HUES64 (cell line): ENCODE results near the gene SLC10A3.

ENCODE experiments used
- H3K27ac ChIP-seq: 2 replicates; pipeline ENCODE4 v1.7.0; 2013; ENCODE audit warnings: low read depth, low read length, inconsistent platforms
- H3K27me3 ChIP-seq: 2 replicates; pipeline ENCODE4 v1.6.1; 2013; ENCODE audit warnings: mild to moderate bottlenecking, low read length; ENCODE audit not compliant: insufficient read depth
- H3K36me3 ChIP-seq: 2 replicates; pipeline ENCODE4 v1.6.1; 2013; ENCODE audit warnings: mild to moderate bottlenecking, low read length; ENCODE audit not compliant: insufficient read depth
- H3K4me1 ChIP-seq: 2 replicates; pipeline ENCODE4 v1.6.1; 2013; ENCODE audit warnings: mild to moderate bottlenecking, low read length, moderate library complexity; ENCODE audit not compliant: insufficient read depth
- H3K4me3 ChIP-seq: 2 replicates; pipeline ENCODE4 v1.5.1; 2013; ENCODE audit warnings: mild to moderate bottlenecking, low read length, moderate library complexity
- H3K9ac ChIP-seq: 2 replicates; pipeline ENCODE4 v1.6.1; 2013; ENCODE audit warnings: mild to moderate bottlenecking, low read depth, low read length
- H3K9me3 ChIP-seq: 2 replicates; pipeline ENCODE4 v1.6.1; 2013; ENCODE audit warnings: low read depth, low read length; ENCODE audit not compliant: insufficient read depth
- WGBS: fragments of 150-250, 120-280 bp; methylation state at CpG from one replicate; pipeline ENCODE4 v1.1.7; 2013; ENCODE audit warnings: missing lambda C conversion rate; 5-methylcytosine and 5-hydroxymethylcytosine counted together

SLC10A3 gene

GRCh38 chrX:154519389-154519788 is 29.0 kb upstream of the SLC10A3 start:
- H3K4me1 ChIP-seq = no peaks in the 10 kb centered on the region
- WGBS = 92% methylated on average over 8 of the region's 8 CpGs
- H3K36me3 ChIP-seq = no peaks in the 10 kb centered on the region
- H3K27ac ChIP-seq = no peak overlapping the region
- H3K4me3 ChIP-seq = no peak overlapping the region
- no peaks in the 10 kb centered on the region for H3K9me3 ChIP-seq
- peaks cover 2% of the 10 kb centered on the region for H3K27me3 ChIP-seq
- H3K9ac ChIP-seq = no peak overlapping the region

GRCh38 chrX:154517101-154517781 is 26.8 kb upstream of the SLC10A3 start:
- Histone ChIP-seq H3K4me3 (peak overlapping the region; percentile 67), H3K36me3 (no peaks in the 10 kb centered on the region), H3K9me3 (no peaks in the 10 kb centered on the region), H3K4me1 (no peaks in the 10 kb centered on the region), H3K9ac (peak overlapping the region; percentile 44; the same call in 1 of the 2 replicates), H3K27me3 (peaks cover under 1% of the 10 kb centered on the region), H3K27ac (peak overlapping the region; percentile 99; the same call in 1 of the 2 replicates)
- 2% methylated on average over 24 of the region's 25 CpGs for WGBS

- Histone ChIP-seq H3K27me3 (no peaks in the 10 kb centered on the region; the same call in 1 of the 2 replicates), H3K4me3 (peak overlapping the region; percentile 67), H3K4me1 (no peaks in the 10 kb centered on the region), H3K9ac (peak overlapping the region; percentile 74), H3K9me3 (no peaks in the 10 kb centered on the region), H3K27ac (peak overlapping the region; percentile 99; the same call in 1 of the 2 replicates), H3K36me3 (no peaks in the 10 kb centered on the region)
- under 1% methylated on average over 18 of the region's 19 CpGs for WGBS
Measured at GRCh38 chrX:154516656-154517100, 26.2 kb upstream of the SLC10A3 start.

DNA sequence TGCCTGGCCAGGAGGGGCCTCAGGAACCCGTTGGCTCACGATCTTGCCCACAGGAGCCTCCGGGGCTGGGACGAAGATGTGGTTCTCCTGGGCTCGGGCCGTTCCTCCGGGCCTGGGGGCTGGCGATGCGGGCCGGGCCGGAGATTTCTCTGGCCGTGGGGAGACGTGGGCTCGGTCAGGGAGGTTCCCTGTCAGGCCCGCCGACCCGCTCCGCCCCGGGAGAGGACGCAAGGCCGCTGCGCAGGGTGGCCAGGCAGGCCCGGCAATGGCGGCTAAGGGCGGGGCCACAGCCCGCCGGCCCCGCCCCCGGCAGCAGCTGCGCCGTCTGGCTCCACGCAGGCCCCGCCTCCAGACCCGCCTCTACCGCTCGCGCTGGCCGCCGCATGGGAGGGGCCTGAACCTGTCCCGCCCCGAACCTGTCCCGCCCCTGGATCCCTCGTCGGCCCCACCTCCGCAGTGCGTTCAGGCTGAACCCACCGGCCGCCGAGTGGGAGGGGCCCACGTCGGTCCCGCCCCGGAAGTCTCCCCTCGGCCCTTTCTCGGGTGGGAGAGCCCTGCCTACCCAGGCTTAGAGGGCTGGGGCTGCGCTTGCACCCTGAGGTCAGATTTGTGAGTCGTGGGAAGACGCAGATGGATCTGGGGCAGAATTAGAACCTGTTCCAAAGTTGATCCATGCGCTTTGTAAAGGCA is 25.7 kb upstream of the SLC10A3 start, which contains the start of gene FAM3A:
TSS of gene FAM3A (minus strand) at position 267 of the 690 bp plus-strand sequence. CDS start 460 bp downstream, outside the sequence.
- Histone ChIP-seq H3K4me3 (peak within 1 kb of the TSS; percentile 76), H3K36me3 (no peaks in the 10 kb centered on the region), H3K27me3 (no peaks in the 10 kb centered on the region; the same call in 1 of the 2 replicates), H3K9ac (peak within 1 kb of the TSS; percentile 74), H3K27ac (peak within 1 kb of the TSS; percentile 99; the same call in 1 of the 2 replicates), H3K4me1 (no peaks in the 10 kb centered on the region), H3K9me3 (no peaks in the 10 kb centered on the region)
- under 1% methylated on average over 59 of the region's 59 CpGs for WGBS

DNA sequence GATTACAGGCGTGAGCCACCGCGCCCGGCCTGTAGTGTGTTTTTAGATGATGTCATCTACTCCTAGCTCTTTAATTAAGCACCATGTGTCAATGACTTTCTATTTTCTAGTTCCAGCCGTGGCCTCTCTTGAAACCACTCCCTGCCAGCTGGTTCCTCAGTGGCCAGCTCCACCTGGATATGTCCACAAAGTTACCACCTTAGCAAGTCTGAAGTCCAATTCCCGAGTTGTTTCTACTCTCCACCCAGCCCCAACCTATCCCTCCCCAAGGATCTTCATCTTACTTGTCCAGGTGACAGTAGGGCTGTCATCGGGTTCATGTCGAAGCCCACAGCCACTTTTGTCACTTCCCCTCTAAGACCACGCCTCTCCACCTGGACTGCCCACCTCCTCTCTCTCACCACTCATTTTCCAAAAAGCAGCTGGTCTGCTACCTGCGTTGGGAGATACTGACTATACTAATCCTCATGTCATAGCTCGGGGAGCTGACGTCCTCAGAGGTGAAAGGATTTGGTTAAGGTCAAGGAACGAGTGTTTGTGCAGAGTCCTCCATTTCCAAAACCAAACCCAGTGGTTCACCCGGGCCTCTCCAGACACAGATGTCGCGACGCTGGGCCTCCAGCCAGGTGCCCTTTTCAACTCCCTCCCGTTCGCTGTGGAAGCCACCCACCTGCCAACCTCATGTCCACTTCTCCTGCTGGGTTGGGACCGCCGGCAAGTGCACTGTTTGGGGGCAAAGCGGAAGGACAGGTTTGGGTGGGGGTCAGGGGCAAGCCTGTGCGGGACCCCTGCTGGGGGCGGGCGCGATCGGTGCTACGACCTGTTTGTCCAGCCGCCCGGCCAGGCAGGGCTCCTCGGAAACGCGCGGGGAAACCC is 24.9 kb upstream of the SLC10A3 start:
- Histone ChIP-seq H3K4me3 (peak overlapping the region; percentile 76), H3K36me3 (no peaks in the 10 kb centered on the region), H3K9me3 (no peaks in the 10 kb centered on the region), H3K27ac (peak overlapping the region; percentile 52; the same call in 1 of the 2 replicates), H3K4me1 (no peaks in the 10 kb centered on the region), H3K27me3 (no peaks in the 10 kb centered on the region; the same call in 1 of the 2 replicates), H3K9ac (peak overlapping the region; percentile 73)
- 25% methylated on average over 31 of the region's 34 CpGs for WGBS

GRCh38 chrX:154513716-154514115 is 23.3 kb upstream of the SLC10A3 start:
- Histone ChIP-seq H3K36me3 (peaks cover 6% of the 10 kb centered on the region; the same call in 1 of the 2 replicates), H3K9ac (no peak overlapping the region), H3K9me3 (no peaks in the 10 kb centered on the region), H3K4me1 (no peaks in the 10 kb centered on the region), H3K27me3 (no peaks in the 10 kb centered on the region), H3K27ac (no peak overlapping the region), H3K4me3 (no peak overlapping the region)
- 97% methylated on average over 2 of the region's 2 CpGs for WGBS

GRCh38 chrX:154512879-154513553 is 22.6 kb upstream of the SLC10A3 start:
- 95% methylated on average over 16 of the region's 16 CpGs for WGBS

GRCh38 chrX:154511761-154512160 is 21.3 kb upstream of the SLC10A3 start:
- H3K9ac ChIP-seq = no peak overlapping the region
- H3K36me3 ChIP-seq = peaks cover 6% of the 10 kb centered on the region; the same call in 1 of the 2 replicates
- H3K4me3 ChIP-seq = no peak overlapping the region
- no peaks in the 10 kb centered on the region for H3K4me1 ChIP-seq
- H3K9me3 ChIP-seq = no peaks in the 10 kb centered on the region
- no peaks in the 10 kb centered on the region for H3K27me3 ChIP-seq
- 94% methylated on average over 11 of the region's 12 CpGs for WGBS
- H3K27ac ChIP-seq = no peak overlapping the region

More at GRCh38 chrX:154512879-154513553, 22.6 kb upstream of the SLC10A3 start:
- H3K27ac ChIP-seq = no peak overlapping the region
- no peak overlapping the region for H3K9ac ChIP-seq
- no peaks in the 10 kb centered on the region for H3K9me3 ChIP-seq
- H3K4me1 ChIP-seq = no peaks in the 10 kb centered on the region
- H3K4me3 ChIP-seq = no peak overlapping the region
- H3K36me3 ChIP-seq = peaks cover 6% of the 10 kb centered on the region; the same call in 1 of the 2 replicates
- no peaks in the 10 kb centered on the region for H3K27me3 ChIP-seq

DNA sequence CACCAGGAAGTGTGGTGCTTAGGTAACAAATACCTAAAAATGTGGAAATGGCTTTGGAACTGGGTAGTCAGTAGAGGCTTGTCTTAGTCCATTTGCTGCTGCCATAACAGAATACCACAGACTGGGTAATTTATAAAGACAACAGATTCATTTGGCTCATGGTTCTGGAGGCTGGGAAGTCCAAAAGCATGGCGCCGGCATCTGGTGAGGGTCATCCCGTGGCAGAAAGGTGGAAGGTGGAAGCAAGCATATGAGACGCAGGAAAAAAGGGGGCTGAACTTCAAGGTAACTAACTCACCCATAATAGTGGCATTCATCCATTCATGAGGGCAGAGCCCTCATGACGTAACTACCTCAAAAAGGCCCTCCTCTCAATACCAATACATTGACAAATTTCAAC is 19.0 kb upstream of the SLC10A3 start:
- WGBS = no CpG with 5 or more reads among the region's 5 CpGs
- no peak overlapping the region for H3K9ac ChIP-seq
- peaks cover 9% of the 10 kb centered on the region; the same call in 1 of the 2 replicates for H3K36me3 ChIP-seq
- no peak overlapping the region for H3K27ac ChIP-seq
- H3K9me3 ChIP-seq = no peaks in the 10 kb centered on the region
- H3K4me3 ChIP-seq = no peak overlapping the region
- H3K4me1 ChIP-seq = no peaks in the 10 kb centered on the region
- H3K27me3 ChIP-seq = no peaks in the 10 kb centered on the region

- Histone ChIP-seq H3K4me1 (no peaks in the 10 kb centered on the region), H3K27me3 (no peaks in the 10 kb centered on the region), H3K4me3 (no peak overlapping the region), H3K9ac (no peak overlapping the region), H3K9me3 (no peaks in the 10 kb centered on the region), H3K27ac (no peak overlapping the region), H3K36me3 (peaks cover 9% of the 10 kb centered on the region; the same call in 1 of the 2 replicates)
- WGBS = 91% methylated on average over 13 of the region's 13 CpGs
Measured at GRCh38 chrX:154508384-154508745, 17.9 kb upstream of the SLC10A3 start.
